H9 (cell line): ENCODE results near the gene CDKAL1. TPM values are rescaled to one million over a fixed set of nuclear protein-coding genes. Genes with fewer than 3 reads are reported as not detected.

Experiments used
- DNase-seq: peaks from one replicate; pipeline ENCODE4 v3.0.0-alpha.2; 2017
- H2AFZ ChIP-seq: one replicate; pipeline ENCODE4 v1.6.1; 2013; ENCODE audit warnings: mild to moderate bottlenecking, low read length, control low read depth, moderate library complexity
- H2AK5ac ChIP-seq: 2 replicates; pipeline ENCODE4 v1.6.1; 2013; ENCODE audit warnings: low read length, control low read depth, mixed read lengths; ENCODE audit not compliant: insufficient read length
- H2BK120ac ChIP-seq: one replicate; pipeline ENCODE4 v1.6.1; 2013; ENCODE audit warnings: low read depth, mild to moderate bottlenecking, low read length, control low read depth, inconsistent platforms; ENCODE audit not compliant: poor library complexity, severe bottlenecking
- H2BK12ac ChIP-seq: 2 replicates; pipeline ENCODE4 v1.6.1; 2013; ENCODE audit warnings: low read length, control low read depth, mixed read lengths, low read depth; ENCODE audit not compliant: insufficient read length
- H2BK15ac ChIP-seq: 2 replicates; pipeline ENCODE4 v1.6.1; 2013; ENCODE audit warnings: low read depth, low read length, control low read depth
- H2BK20ac ChIP-seq: one replicate; pipeline ENCODE4 v1.6.1; 2013; ENCODE audit warnings: low read depth, mild to moderate bottlenecking, low read length, control low read depth, inconsistent platforms; ENCODE audit not compliant: poor library complexity, severe bottlenecking
- H2BK5ac ChIP-seq: 2 replicates; pipeline ENCODE4 v1.6.1; 2013; ENCODE audit warnings: low read length, control low read depth, mixed read lengths; ENCODE audit not compliant: insufficient read length
- H3K14ac ChIP-seq: 2 replicates; pipeline ENCODE4 v1.6.1; 2013; ENCODE audit warnings: low read length, control low read depth; ENCODE audit not compliant: insufficient read depth
- H3K18ac ChIP-seq: 2 replicates; pipeline ENCODE4 v1.6.1; 2013; ENCODE audit warnings: low read depth, mild to moderate bottlenecking, mixed read lengths, low read length, control low read depth; ENCODE audit not compliant: insufficient read length
- H3K23ac ChIP-seq: 2 replicates; pipeline ENCODE4 v1.6.1; 2013; ENCODE audit warnings: low read length, control low read depth, mixed read lengths, low read depth; ENCODE audit not compliant: insufficient read length
- H3K23me2 ChIP-seq: 2 replicates; pipeline ENCODE4 v1.6.1; 2013; ENCODE audit warnings: low read depth, mild to moderate bottlenecking, mixed read lengths, low read length, control low read depth; ENCODE audit not compliant: insufficient read length, poor library complexity, severe bottlenecking
- H3K27ac ChIP-seq: 2 replicates; pipeline ENCODE4 v1.5.1; 2013; ENCODE audit warnings: low read length, control low read depth, mixed read lengths, low read depth; ENCODE audit not compliant: insufficient read length
- H3K27me3 ChIP-seq: 2 replicates; pipeline ENCODE4 v1.6.1; 2013; ENCODE audit warnings: low read length, control low read depth, inconsistent platforms; ENCODE audit not compliant: insufficient read depth
- H3K4ac ChIP-seq: 2 replicates; pipeline ENCODE4 v1.6.1; 2013; ENCODE audit warnings: low read depth, mild to moderate bottlenecking, control low read depth, inconsistent platforms, low read length, moderate library complexity
- H3K4me1 ChIP-seq: 2 replicates; pipeline ENCODE4 v1.6.1; 2013; ENCODE audit warnings: low read length, control low read depth, inconsistent platforms; ENCODE audit not compliant: insufficient read depth
- H3K4me2 ChIP-seq: 2 replicates; pipeline ENCODE4 v1.6.1; 2013; ENCODE audit warnings: low read length, control low read depth, mixed read lengths; ENCODE audit not compliant: insufficient read length, insufficient read depth
- H3K56ac ChIP-seq: 2 replicates; pipeline ENCODE4 v1.6.1; 2013; ENCODE audit warnings: low read depth, mild to moderate bottlenecking, mixed read lengths, low read length, control low read depth; ENCODE audit not compliant: insufficient read length
- H3K79me1 ChIP-seq: 2 replicates; pipeline ENCODE4 v1.6.1; 2013; ENCODE audit warnings: low read depth, mild to moderate bottlenecking, moderate library complexity, low read length, control low read depth, inconsistent platforms; ENCODE audit not compliant: insufficient read depth, poor library complexity, severe bottlenecking
- H3K79me2 ChIP-seq: 2 replicates; pipeline ENCODE4 v1.6.1; 2013; ENCODE audit warnings: low read length, control low read depth, inconsistent platforms; ENCODE audit not compliant: insufficient read depth
- H3K9ac ChIP-seq: 2 replicates; pipeline ENCODE4 v1.6.1; 2013; ENCODE audit warnings: low read length, control low read depth, mixed read lengths; ENCODE audit not compliant: insufficient read length; ENCODE audit errors: extremely low read depth
- H3K9me3 ChIP-seq: one replicate; pipeline ENCODE4 v1.6.1; 2013; ENCODE audit warnings: low read depth, low read length, inconsistent platforms; ENCODE audit not compliant: control insufficient read depth
- H3T11ph ChIP-seq: one replicate; pipeline ENCODE4 v1.6.1; 2013; ENCODE audit warnings: mild to moderate bottlenecking, low read length, control low read depth, inconsistent platforms
- H4K20me1 ChIP-seq: one replicate; pipeline ENCODE4 v1.6.1; 2013; ENCODE audit not compliant: control insufficient read depth, insufficient read length, insufficient read depth
- H4K5ac ChIP-seq: 2 replicates; pipeline ENCODE4 v1.6.1; 2013; ENCODE audit warnings: low read depth, mild to moderate bottlenecking, mixed read lengths, low read length, control low read depth; ENCODE audit not compliant: insufficient read length
- H4K8ac ChIP-seq: replicated peaks from 2 replicates; pipeline ENCODE4 v1.6.1; 2013; ENCODE audit warnings: low read length, control low read depth, mixed read lengths, low read depth; ENCODE audit not compliant: insufficient read length
- H4K91ac ChIP-seq: 2 replicates; pipeline ENCODE4 v1.6.1; 2013; ENCODE audit warnings: low read depth, mild to moderate bottlenecking, moderate library complexity, mixed read lengths, low read length, control low read depth; ENCODE audit not compliant: insufficient read length
- H3K27ac Mint-ChIP-seq, 3 experiments: 2 replicates in 2 of 3; 3 replicates in 1 of 3; pipeline ENCODE4 v1.8.0; 2020 to 2021; ENCODE audit warnings: mixed read lengths in 3 of 3, mild to moderate bottlenecking in 1 of 3, moderate library complexity in 1 of 3
- H3K27me3 Mint-ChIP-seq: 2 replicates; pipeline ENCODE4 v1.8.0; 2021; ENCODE audit warnings: low read depth, mild to moderate bottlenecking, moderate library complexity, mixed read lengths
- H3K36me3 Mint-ChIP-seq, 3 experiments: 2 replicates in 2 of 3; 3 replicates in 1 of 3; pipeline ENCODE4 v1.8.0; 2020 to 2021; ENCODE audit warnings: low read depth in 3 of 3, mixed read lengths in 3 of 3; ENCODE audit not compliant: insufficient read depth in 1 of 3
- H3K4me1 Mint-ChIP-seq, 2 experiments: 2 replicates each; pipeline ENCODE4 v1.8.0; 2020; ENCODE audit warnings: mixed read lengths in 2 of 2
- H3K4me3 Mint-ChIP-seq, 2 experiments: 2 replicates in 1 of 2; 3 replicates in 1 of 2; pipeline ENCODE4 v1.8.0; 2020 to 2021; ENCODE audit warnings: mild to moderate bottlenecking in 2 of 2, mixed read lengths in 2 of 2, moderate library complexity in 1 of 2
- H3K9me3 Mint-ChIP-seq, 2 experiments: 2 replicates in 1 of 2; 3 replicates in 1 of 2; pipeline ENCODE4 v1.8.0; 2020; ENCODE audit warnings: mild to moderate bottlenecking in 2 of 2, mixed read lengths in 2 of 2, moderate library complexity in 1 of 2
- CTCF ChIP-seq: fragments of 200-600 bp; sonication (generic); conservative IDR thresholded peaks from 3 replicates; pipeline ENCODE4 v1.8.0; 2021; ENCODE audit warnings: antibody characterized with exemption, mild to moderate bottlenecking
- WGBS: extraction: QIAGEN DNeasy Blood & Tissue Kit; methylation state at CpG from one replicate; pipeline ENCODE4 v1.1.7; 2013; ENCODE audit warnings: missing lambda C conversion rate, low lambda C conversion rate, mixed read lengths; ENCODE audit not compliant: insufficient read length; ENCODE audit errors: extremely low coverage; 5-methylcytosine and 5-hydroxymethylcytosine counted together
- total RNA-seq: library from RNA; stranded (reverse); gene quantifications from 2 replicates; pipeline ENCODE4 v1.2.1, GENCODE V29; 2021

CDKAL1 gene
- total RNA-seq, 1 experiment from 2014 or later: 23.0 TPM

- H3K4me1 ChIP-seq: peaks cover 2% of the 10 kb centered on the region
- no peak overlapping the region for H3K9ac ChIP-seq
- no peak overlapping the region for H3K4me2 ChIP-seq
- H3K27ac Mint-ChIP-seq: peak overlapping the region in 2 of 3 experiments; percentile 1 to 5; a peak in 3 of 7 replicates
- no peak for DNase-seq
- H2BK12ac ChIP-seq: no peak overlapping the region
- H3K79me1 ChIP-seq: no peaks in the 10 kb centered on the region
- H2BK5ac ChIP-seq: no peak overlapping the region
- WGBS: no CpG with 5 or more reads among the region's 2 CpGs
- H4K91ac ChIP-seq: no peak overlapping the region
- H3K23ac ChIP-seq: no peak overlapping the region
- no peak overlapping the region for H3K14ac ChIP-seq
- H4K5ac ChIP-seq: no peak overlapping the region
- H3K4me3 Mint-ChIP-seq: no peak overlapping the region
- no peaks in the 10 kb centered on the region for H3K27me3 Mint-ChIP-seq
- H3K27me3 ChIP-seq: no peaks in the 10 kb centered on the region
- no peaks in the 10 kb centered on the region for H3K9me3 Mint-ChIP-seq
- H4K20me1 ChIP-seq: no peaks in the 10 kb centered on the region
- no peaks in the 10 kb centered on the region for H3K9me3 ChIP-seq
- no peak overlapping the region for H3K18ac ChIP-seq
- no peaks in the 10 kb centered on the region; a peak in 2 of 7 replicates for H3K36me3 Mint-ChIP-seq
- H3K27ac ChIP-seq: no peak overlapping the region
- no peak overlapping the region for H3T11ph ChIP-seq
- no peak overlapping the region for H3K56ac ChIP-seq
- H3K79me2 ChIP-seq: no peaks in the 10 kb centered on the region
- H3K4ac ChIP-seq: no peak overlapping the region
- no peaks in the 10 kb centered on the region for H3K23me2 ChIP-seq
- no peak overlapping the region for H4K8ac ChIP-seq
- no peak overlapping the region for H2AK5ac ChIP-seq
- no peak overlapping the region for H2BK120ac ChIP-seq
- H2AFZ ChIP-seq: no peak overlapping the region
- H3K4me1 Mint-ChIP-seq: peaks cover 14% of the 10 kb centered on the region in 2 experiments
- H2BK15ac ChIP-seq: no peak overlapping the region
- H2BK20ac ChIP-seq: no peak overlapping the region
- TF ChIP-seq CTCF: no peak
These were observed 316.6 kb downstream of the CDKAL1 start for GRCh38 chr6:20850686-20851416.
